ENCODE data around the gene DHRS2. TPM values are rescaled to one million over a fixed set of nuclear protein-coding genes. Genes with fewer than 3 reads are reported as not detected.
"Not testable (repeated sequence)": the region's sequence is repeated elsewhere in the genome, so short reads cannot be mapped to it uniquely, and the experiment has no call there.

The DHRS2 gene
- polyA plus RNA-seq, 1 donor (not counting 4 experiments of a cell fraction or from before 2014, with no cell fraction given) = 0.14 TPM

- no peak for DNase-seq (ENCODE audit: low read depth, low spot score)
- H3K36me3 ChIP-seq (ENCODE audit: control insufficient read depth in 2 of 2, extremely low read depth in 1 of 2, insufficient read depth in 2 of 2, low read length in 2 of 2) = no peaks in the 10 kb centered on the region
- no peaks in the 10 kb centered on the region for H4K20me1 ChIP-seq (ENCODE audit: control insufficient read depth, extremely low read depth, insufficient read depth, low read length)
- H3K9me1 ChIP-seq (ENCODE audit: control insufficient read depth, extremely low read depth, insufficient read depth, low read length) = no peaks in the 10 kb centered on the region
- dilution Hi-C loops (cut with MboI; ENCODE audit: extremely low pct_ligation_motif_present, low sequenced_read_pairs) = no loop called here
- no peak overlapping the region for H3K9ac ChIP-seq (ENCODE audit: control insufficient read depth, extremely low read depth, insufficient read depth, low read length)
- FAIRE-seq = no peak
- no peaks in the 10 kb centered on the region for H3K27me3 ChIP-seq (ENCODE audit: control insufficient read depth, extremely low read depth, insufficient read depth, low read length)
- no peak overlapping the region for H3K27ac ChIP-seq (ENCODE audit: control insufficient read depth, insufficient read depth, low read length)
- no peak overlapping the region for H3K4me3 ChIP-seq (ENCODE audit: control insufficient read depth in 2 of 3, extremely low read depth in 1 of 3, insufficient read depth in 2 of 3, low read depth in 1 of 3, low read length in 3 of 3)
- TF ChIP-seq EZH2 (IDR thresholded peaks at IDR 0.05; ENCODE audit: low read length) (no peak), CTCF (optimal IDR thresholded peaks at IDR 0.05 in 1 of 3, IDR thresholded peaks at IDR 0.05 in 1 of 3, conservative IDR thresholded peaks at IDR 0.05 in 1 of 3; ENCODE audit: extremely low read depth in 1 of 3, insufficient read depth in 2 of 3, low read length in 3 of 3) (no peak)
- H2AFZ ChIP-seq (ENCODE audit: control insufficient read depth, low read length) = no peak overlapping the region
- no peaks in the 10 kb centered on the region for H3K79me2 ChIP-seq (ENCODE audit: control insufficient read depth, insufficient read depth, low read length)
- no peaks in the 10 kb centered on the region for H3K9me3 ChIP-seq (ENCODE audit: control insufficient read depth, low read depth, low read length)
- H3K4me2 ChIP-seq (ENCODE audit: control insufficient read depth, extremely low read depth, insufficient read depth, low read depth, low read length) = no peak overlapping the region
- peaks cover 4% of the 10 kb centered on the region for H3K4me1 ChIP-seq (ENCODE audit: control insufficient read depth, extremely low read depth, insufficient read depth, low read length)
Observed at GRCh38 chr14:23633160-23633701, 2.9 kb upstream of the DHRS2 start.

GRCh38 chr14:23634698-23635412 lies 1.3 kb upstream of the DHRS2 start:
- H3K27me3 ChIP-seq (ENCODE audit: control insufficient read depth, extremely low read depth, insufficient read depth, low read length); H4K20me1 ChIP-seq (ENCODE audit: control insufficient read depth, extremely low read depth, insufficient read depth, low read length); H3K4me2 ChIP-seq (ENCODE audit: control insufficient read depth, extremely low read depth, insufficient read depth, low read depth, low read length); dilution Hi-C loops (cut with MboI; ENCODE audit: extremely low pct_ligation_motif_present, low sequenced_read_pairs); FAIRE-seq; H3K4me3 ChIP-seq (ENCODE audit: control insufficient read depth in 2 of 3, extremely low read depth in 1 of 3, insufficient read depth in 2 of 3, low read depth in 1 of 3, low read length in 3 of 3); H3K9ac ChIP-seq (ENCODE audit: control insufficient read depth, extremely low read depth, insufficient read depth, low read length); H3K27ac ChIP-seq (ENCODE audit: control insufficient read depth, insufficient read depth, low read length); H3K36me3 ChIP-seq (ENCODE audit: control insufficient read depth in 2 of 2, extremely low read depth in 1 of 2, insufficient read depth in 2 of 2, low read length in 2 of 2); H3K9me1 ChIP-seq (ENCODE audit: control insufficient read depth, extremely low read depth, insufficient read depth, low read length); H3K9me3 ChIP-seq (ENCODE audit: control insufficient read depth, low read depth, low read length); H3K4me1 ChIP-seq (ENCODE audit: control insufficient read depth, extremely low read depth, insufficient read depth, low read length); DNase-seq (ENCODE audit: low read depth, low spot score); H2AFZ ChIP-seq (ENCODE audit: control insufficient read depth, low read length); H3K79me2 ChIP-seq (ENCODE audit: control insufficient read depth, insufficient read depth, low read length): not testable (repeated sequence)

- H3K4me3 ChIP-seq (ENCODE audit: control insufficient read depth in 2 of 3, extremely low read depth in 1 of 3, insufficient read depth in 2 of 3, low read depth in 1 of 3, low read length in 3 of 3); DNase-seq (ENCODE audit: low read depth, low spot score); H2AFZ ChIP-seq (ENCODE audit: control insufficient read depth, low read length); H3K9ac ChIP-seq (ENCODE audit: control insufficient read depth, extremely low read depth, insufficient read depth, low read length); H3K4me2 ChIP-seq (ENCODE audit: control insufficient read depth, extremely low read depth, insufficient read depth, low read depth, low read length); H3K79me2 ChIP-seq (ENCODE audit: control insufficient read depth, insufficient read depth, low read length); H3K4me1 ChIP-seq (ENCODE audit: control insufficient read depth, extremely low read depth, insufficient read depth, low read length); H3K27ac ChIP-seq (ENCODE audit: control insufficient read depth, insufficient read depth, low read length); dilution Hi-C loops (cut with MboI; ENCODE audit: extremely low pct_ligation_motif_present, low sequenced_read_pairs); FAIRE-seq; H3K9me3 ChIP-seq (ENCODE audit: control insufficient read depth, low read depth, low read length); H3K9me1 ChIP-seq (ENCODE audit: control insufficient read depth, extremely low read depth, insufficient read depth, low read length); H3K27me3 ChIP-seq (ENCODE audit: control insufficient read depth, extremely low read depth, insufficient read depth, low read length); H3K36me3 ChIP-seq (ENCODE audit: control insufficient read depth in 2 of 2, extremely low read depth in 1 of 2, insufficient read depth in 2 of 2, low read length in 2 of 2); H4K20me1 ChIP-seq (ENCODE audit: control insufficient read depth, extremely low read depth, insufficient read depth, low read length): not testable (repeated sequence)
Observed at GRCh38 chr14:23637312-23637654, 1.1 kb downstream of the DHRS2 start.

GRCh38 chr14:23637655-23638413 lies 1.7 kb downstream of the DHRS2 start:
- H3K4me1 ChIP-seq (ENCODE audit: control insufficient read depth, extremely low read depth, insufficient read depth, low read length); dilution Hi-C loops (cut with MboI; ENCODE audit: extremely low pct_ligation_motif_present, low sequenced_read_pairs): not testable (repeated sequence)

More at GRCh38 chr14:23637655-23638413, 1.7 kb downstream of the DHRS2 start:
- H2AFZ ChIP-seq (ENCODE audit: control insufficient read depth, low read length); H3K9ac ChIP-seq (ENCODE audit: control insufficient read depth, extremely low read depth, insufficient read depth, low read length); H3K36me3 ChIP-seq (ENCODE audit: control insufficient read depth in 2 of 2, extremely low read depth in 1 of 2, insufficient read depth in 2 of 2, low read length in 2 of 2); H3K9me1 ChIP-seq (ENCODE audit: control insufficient read depth, extremely low read depth, insufficient read depth, low read length); H3K9me3 ChIP-seq (ENCODE audit: control insufficient read depth, low read depth, low read length); H3K4me2 ChIP-seq (ENCODE audit: control insufficient read depth, extremely low read depth, insufficient read depth, low read depth, low read length); H4K20me1 ChIP-seq (ENCODE audit: control insufficient read depth, extremely low read depth, insufficient read depth, low read length); H3K27me3 ChIP-seq (ENCODE audit: control insufficient read depth, extremely low read depth, insufficient read depth, low read length); H3K4me3 ChIP-seq (ENCODE audit: control insufficient read depth in 2 of 3, extremely low read depth in 1 of 3, insufficient read depth in 2 of 3, low read depth in 1 of 3, low read length in 3 of 3); H3K27ac ChIP-seq (ENCODE audit: control insufficient read depth, insufficient read depth, low read length); H3K79me2 ChIP-seq (ENCODE audit: control insufficient read depth, insufficient read depth, low read length); FAIRE-seq; DNase-seq (ENCODE audit: low read depth, low spot score): not testable (repeated sequence)

Measured in keratinocyte (primary cell).